Measurements from ENCODE around the gene PTPN2.

PTPN2 gene

GRCh38 chr18:12922266-12922665 is 38.2 kb upstream of the PTPN2 start:
- no peak overlapping the region for H4K91ac ChIP-seq (ENCODE audit: low read depth, low read length)
- H3K27me3 ChIP-seq (ENCODE audit: insufficient read depth, low read length): no peaks in the 10 kb centered on the region
- no peak overlapping the region for H3K4me2 ChIP-seq (ENCODE audit: low read length)
- H3K9me3 ChIP-seq (ENCODE audit: insufficient read depth, low read depth, low read length): no peaks in the 10 kb centered on the region
- no peaks in the 10 kb centered on the region for H3K36me3 ChIP-seq (ENCODE audit: control insufficient read depth in 1 of 2, insufficient read depth in 2 of 2, low read length in 2 of 2)
- no peak overlapping the region for H4K12ac ChIP-seq (ENCODE audit: low read depth, low read length)
- H4K8ac ChIP-seq (ENCODE audit: low read depth, low read length): no peak overlapping the region
- no peak overlapping the region for H3K18ac ChIP-seq (ENCODE audit: low read length)
- no peak overlapping the region for H3K14ac ChIP-seq (ENCODE audit: low read length)
- no peaks in the 10 kb centered on the region for H3K79me2 ChIP-seq (ENCODE audit: control insufficient read depth, insufficient read depth, low read length, poor library complexity)
- no peak overlapping the region for H3K4me3 ChIP-seq (ENCODE audit: low read depth, low read length)
- no peak for DNase-seq
- no peaks in the 10 kb centered on the region for H3K79me1 ChIP-seq (ENCODE audit: low read length)
- no peak overlapping the region for H3K23ac ChIP-seq (ENCODE audit: low read length)
- no peak overlapping the region for H2BK12ac ChIP-seq (ENCODE audit: low read length)
- no peak overlapping the region for H2AFZ ChIP-seq (ENCODE audit: insufficient read depth, low read length, poor library complexity)
- no peak overlapping the region for H3K4ac ChIP-seq (ENCODE audit: low read depth, low read length)
- no CpG with 5 or more reads among the region's 1 CpG for WGBS (ENCODE audit: extremely low coverage, insufficient coverage, insufficient read length)
- H3K9ac ChIP-seq (ENCODE audit: low read length): no peak overlapping the region
- H2BK120ac ChIP-seq (ENCODE audit: insufficient read depth, low read length, poor library complexity): no peak overlapping the region
- H3K27ac ChIP-seq (ENCODE audit: low read depth, low read length): no peak overlapping the region
- H3K4me1 ChIP-seq (ENCODE audit: control insufficient read depth in 1 of 2, insufficient read depth in 2 of 2, low read length in 2 of 2): no peaks in the 10 kb centered on the region
- H2AK5ac ChIP-seq (ENCODE audit: low read length): no peak overlapping the region
- H2BK5ac ChIP-seq (ENCODE audit: low read depth, low read length, poor library complexity): no peak overlapping the region

DNA sequence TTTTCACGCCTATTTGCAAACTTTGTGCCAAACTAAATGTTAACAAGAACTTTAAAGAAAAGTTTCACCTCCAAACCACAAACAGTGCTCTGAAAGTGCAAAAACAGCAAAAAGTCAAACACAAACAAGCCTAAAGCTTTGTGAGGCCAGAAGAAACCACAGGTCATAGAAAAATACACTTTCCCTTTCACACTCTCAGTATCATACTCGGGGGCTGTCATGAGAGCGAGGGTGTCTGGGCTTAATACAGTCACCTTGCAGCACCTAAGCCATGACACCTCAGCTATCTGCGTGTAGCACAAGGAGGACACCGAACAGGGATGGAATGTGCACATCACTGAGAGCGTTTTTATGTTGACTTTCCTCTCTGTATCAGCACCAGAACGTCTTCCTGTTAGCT is 37.1 kb upstream of the PTPN2 start:
- no peaks in the 10 kb centered on the region for H3K9me3 ChIP-seq (ENCODE audit: insufficient read depth, low read depth, low read length)
- H3K23ac ChIP-seq (ENCODE audit: low read length): no peak overlapping the region
- no peaks in the 10 kb centered on the region for H3K36me3 ChIP-seq (ENCODE audit: control insufficient read depth in 1 of 2, insufficient read depth in 2 of 2, low read length in 2 of 2)
- no peak overlapping the region for H4K8ac ChIP-seq (ENCODE audit: low read depth, low read length)
- no peaks in the 10 kb centered on the region for H3K79me2 ChIP-seq (ENCODE audit: control insufficient read depth, insufficient read depth, low read length, poor library complexity)
- H3K4me1 ChIP-seq (ENCODE audit: control insufficient read depth in 1 of 2, insufficient read depth in 2 of 2, low read length in 2 of 2): no peaks in the 10 kb centered on the region
- no peak overlapping the region for H3K4me3 ChIP-seq (ENCODE audit: low read depth, low read length)
- no peak overlapping the region for H2AFZ ChIP-seq (ENCODE audit: insufficient read depth, low read length, poor library complexity)
- no CpG with 5 or more reads among the region's 7 CpGs for WGBS (ENCODE audit: extremely low coverage, insufficient coverage, insufficient read length)
- no peak overlapping the region for H3K14ac ChIP-seq (ENCODE audit: low read length)
- H4K12ac ChIP-seq (ENCODE audit: low read depth, low read length): no peak overlapping the region
- H3K9ac ChIP-seq (ENCODE audit: low read length): no peak overlapping the region
- no peak overlapping the region for H2BK5ac ChIP-seq (ENCODE audit: low read depth, low read length, poor library complexity)
- H3K4me2 ChIP-seq (ENCODE audit: low read length): no peak overlapping the region
- no peak overlapping the region for H2BK120ac ChIP-seq (ENCODE audit: insufficient read depth, low read length, poor library complexity)
- H3K27me3 ChIP-seq (ENCODE audit: insufficient read depth, low read length): no peaks in the 10 kb centered on the region
- H3K79me1 ChIP-seq (ENCODE audit: low read length): no peaks in the 10 kb centered on the region
- no peak for DNase-seq
- H3K4ac ChIP-seq (ENCODE audit: low read depth, low read length): no peak overlapping the region
- H2AK5ac ChIP-seq (ENCODE audit: low read length): no peak overlapping the region
- no peak overlapping the region for H2BK12ac ChIP-seq (ENCODE audit: low read length)
- no peak overlapping the region for H4K91ac ChIP-seq (ENCODE audit: low read depth, low read length)
- H3K18ac ChIP-seq (ENCODE audit: low read length): no peak overlapping the region
- H3K27ac ChIP-seq (ENCODE audit: low read depth, low read length): no peak overlapping the region

DNA sequence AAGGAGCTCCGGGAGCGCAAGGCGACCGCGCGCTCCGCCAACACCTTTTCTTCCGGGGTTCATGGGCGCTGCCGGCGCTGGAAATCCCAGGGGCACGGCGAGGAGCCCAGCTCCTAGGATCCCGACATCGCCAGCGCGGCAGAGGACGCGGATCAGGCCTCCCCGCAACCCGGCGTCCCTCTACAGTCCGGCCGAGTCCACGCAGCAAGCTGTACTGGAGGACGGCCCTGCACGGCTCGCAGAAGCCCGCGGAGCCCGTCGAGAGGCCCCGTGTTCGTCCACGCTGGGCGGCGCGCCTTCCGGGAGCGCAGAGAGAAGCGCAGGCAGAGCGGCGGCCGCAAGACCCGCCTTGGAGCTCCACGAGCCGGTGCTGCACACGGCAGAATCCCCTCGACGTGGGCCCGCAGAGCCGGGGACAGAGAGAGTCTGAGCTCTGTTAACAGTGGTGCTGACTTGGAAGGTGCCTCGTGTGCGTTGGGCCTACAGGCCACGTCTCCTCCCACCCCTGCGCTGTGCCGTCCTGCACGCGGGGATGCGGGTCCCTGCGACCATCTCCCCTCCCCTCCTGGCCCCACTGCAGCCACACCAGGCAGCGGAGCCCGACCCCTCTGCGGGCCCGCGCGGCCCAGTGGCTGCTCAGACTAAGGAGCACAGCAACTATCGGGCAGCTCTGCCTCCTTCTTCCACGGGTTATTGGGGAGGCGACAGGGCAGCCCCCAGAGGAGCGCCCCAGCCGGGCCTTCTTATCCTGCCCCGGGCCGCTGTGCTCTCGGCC is 28.1 kb upstream of the PTPN2 start:
- Histone ChIP-seq H3K18ac (ENCODE audit: low read length) (no peak overlapping the region), H3K79me2 (ENCODE audit: control insufficient read depth, insufficient read depth, low read length, poor library complexity) (no peaks in the 10 kb centered on the region), H3K9ac (ENCODE audit: low read length) (no peak overlapping the region), H2BK120ac (ENCODE audit: insufficient read depth, low read length, poor library complexity) (no peak overlapping the region), H4K8ac (ENCODE audit: low read depth, low read length) (no peak overlapping the region), H2AFZ (ENCODE audit: insufficient read depth, low read length, poor library complexity) (no peak overlapping the region), H3K14ac (ENCODE audit: low read length) (no peak overlapping the region), H3K4me1 (ENCODE audit: control insufficient read depth in 1 of 2, insufficient read depth in 2 of 2, low read length in 2 of 2) (no peaks in the 10 kb centered on the region), H3K23ac (ENCODE audit: low read length) (no peak overlapping the region), H4K91ac (ENCODE audit: low read depth, low read length) (no peak overlapping the region), H2BK12ac (ENCODE audit: low read length) (no peak overlapping the region), H3K4ac (ENCODE audit: low read depth, low read length) (no peak overlapping the region), H3K9me3 (ENCODE audit: insufficient read depth, low read depth, low read length) (peaks cover 3% of the 10 kb centered on the region), H2BK5ac (ENCODE audit: low read depth, low read length, poor library complexity) (no peak overlapping the region), H3K4me3 (ENCODE audit: low read depth, low read length) (no peak overlapping the region), H3K79me1 (ENCODE audit: low read length) (no peaks in the 10 kb centered on the region), H3K36me3 (ENCODE audit: control insufficient read depth in 1 of 2, insufficient read depth in 2 of 2, low read length in 2 of 2) (no peaks in the 10 kb centered on the region), H4K12ac (ENCODE audit: low read depth, low read length) (no peak overlapping the region), H3K27me3 (ENCODE audit: insufficient read depth, low read length) (no peaks in the 10 kb centered on the region), H3K4me2 (ENCODE audit: low read length) (no peak overlapping the region), H3K27ac (ENCODE audit: low read depth, low read length) (no peak overlapping the region), H2AK5ac (ENCODE audit: low read length) (no peak overlapping the region)
- WGBS (ENCODE audit: extremely low coverage, insufficient coverage, insufficient read length): no CpG with 5 or more reads among the region's 75 CpGs
- DNase-seq: no peak

DNA sequence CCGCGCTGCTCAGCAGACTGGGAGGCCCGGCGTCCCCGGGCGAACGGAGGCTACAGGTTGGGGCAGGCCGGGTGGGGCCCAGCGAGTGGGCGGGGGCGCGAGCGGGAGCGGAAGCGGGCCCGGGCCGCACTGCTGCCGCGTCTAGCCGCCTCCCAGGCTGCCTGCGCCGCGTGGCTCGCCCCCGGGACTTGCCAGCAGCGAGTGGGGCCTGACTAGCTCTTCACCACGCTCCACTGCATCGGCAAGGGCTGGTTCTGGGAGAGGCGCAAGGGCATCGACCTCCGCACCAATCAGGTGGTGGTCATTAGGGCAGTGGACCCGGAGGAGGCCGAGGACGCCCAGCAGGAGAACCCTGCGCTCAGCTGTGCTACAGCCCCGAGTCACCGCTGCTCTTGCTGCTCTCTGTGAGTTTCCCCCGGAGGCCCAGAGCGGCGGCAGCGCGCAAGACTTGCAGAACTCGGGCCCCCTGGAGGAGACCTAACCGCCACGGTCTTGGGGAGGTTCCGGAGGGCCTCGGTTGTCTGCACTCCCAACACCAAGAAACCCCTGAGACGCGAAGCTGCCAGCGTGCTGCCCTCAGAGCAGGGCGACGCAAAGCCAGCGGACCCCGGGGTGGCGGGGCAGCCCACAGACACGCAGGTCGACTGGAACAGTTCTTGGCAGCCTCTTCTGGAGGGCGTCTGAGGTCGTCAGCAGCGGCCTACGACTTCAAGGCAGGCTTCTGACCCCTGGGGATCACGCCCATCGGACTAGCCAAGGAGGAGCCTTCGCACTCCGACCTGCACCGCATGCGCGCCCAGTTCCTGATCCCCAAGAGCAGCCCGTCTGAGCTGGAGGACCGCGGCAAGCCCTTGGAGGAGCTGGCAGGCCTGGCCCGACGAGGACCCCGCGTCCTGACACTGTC is 27.2 kb upstream of the PTPN2 start:
- no peak overlapping the region for H3K23ac ChIP-seq (ENCODE audit: low read length)
- no peaks in the 10 kb centered on the region for H3K4me1 ChIP-seq (ENCODE audit: control insufficient read depth in 1 of 2, insufficient read depth in 2 of 2, low read length in 2 of 2)
- WGBS (ENCODE audit: extremely low coverage, insufficient coverage, insufficient read length): no CpG with 5 or more reads among the region's 75 CpGs
- no peak overlapping the region for H2AK5ac ChIP-seq (ENCODE audit: low read length)
- no peaks in the 10 kb centered on the region for H3K27me3 ChIP-seq (ENCODE audit: insufficient read depth, low read length)
- H2BK5ac ChIP-seq (ENCODE audit: low read depth, low read length, poor library complexity): no peak overlapping the region
- H3K4ac ChIP-seq (ENCODE audit: low read depth, low read length): no peak overlapping the region
- no peak for DNase-seq
- no peak overlapping the region for H3K27ac ChIP-seq (ENCODE audit: low read depth, low read length)
- H3K9ac ChIP-seq (ENCODE audit: low read length): no peak overlapping the region
- H3K9me3 ChIP-seq (ENCODE audit: insufficient read depth, low read depth, low read length): peaks cover 3% of the 10 kb centered on the region
- no peaks in the 10 kb centered on the region for H3K79me2 ChIP-seq (ENCODE audit: control insufficient read depth, insufficient read depth, low read length, poor library complexity)
- no peak overlapping the region for H4K8ac ChIP-seq (ENCODE audit: low read depth, low read length)
- no peak overlapping the region for H3K14ac ChIP-seq (ENCODE audit: low read length)
- H2BK12ac ChIP-seq (ENCODE audit: low read length): no peak overlapping the region
- H3K79me1 ChIP-seq (ENCODE audit: low read length): no peaks in the 10 kb centered on the region
- H4K91ac ChIP-seq (ENCODE audit: low read depth, low read length): no peak overlapping the region
- H2BK120ac ChIP-seq (ENCODE audit: insufficient read depth, low read length, poor library complexity): no peak overlapping the region
- no peak overlapping the region for H2AFZ ChIP-seq (ENCODE audit: insufficient read depth, low read length, poor library complexity)
- no peaks in the 10 kb centered on the region for H3K36me3 ChIP-seq (ENCODE audit: control insufficient read depth in 1 of 2, insufficient read depth in 2 of 2, low read length in 2 of 2)
- H3K4me2 ChIP-seq (ENCODE audit: low read length): no peak overlapping the region
- H3K4me3 ChIP-seq (ENCODE audit: low read depth, low read length): no peak overlapping the region
- no peak overlapping the region for H3K18ac ChIP-seq (ENCODE audit: low read length)
- no peak overlapping the region for H4K12ac ChIP-seq (ENCODE audit: low read depth, low read length)

Measured in trophoblast cell (in vitro differentiated cells and primary cell).